Gastroesophageal sphincter (tissue), 4 donors: Measurements from ENCODE around the gene TMEM217. TPM values are rescaled to one million over a fixed set of nuclear protein-coding genes. Genes with fewer than 3 reads are reported as not detected.
A peak's percentile ranks its signal among the peaks of the same experiment; 100 is the strongest.

ENCODE experiments used
- ATAC-seq: fragments of 150-250 bp; one replicate; pipeline ENCODE4 v1.9.1; 2016; ENCODE audit warnings: mild to moderate bottlenecking, moderate library complexity
- H3K27ac ChIP-seq, 4 donors: fragments of 200-600 bp; sonication (generic) in 3 of 4; 1 replicate in 3 of 4; 2 replicates in 1 of 4; pipeline ENCODE4 v1.5.1; 2016 to 2019
- H3K27me3 ChIP-seq: fragments of 200-600 bp; sonication (generic); one replicate; pipeline ENCODE4 v1.5.1; 2019
- H3K36me3 ChIP-seq, 2 donors: fragments of 200-600 bp; sonication (generic); one replicate each; pipeline ENCODE4 v1.5.1; 2019; ENCODE audit warnings: control low read depth in 1 of 2
- H3K4me1 ChIP-seq, 3 donors: fragments of 200-600 bp; sonication (generic); 1 replicate in 2 of 3; 2 replicates in 1 of 3; pipeline ENCODE4 v1.5.1; 2016 to 2019; ENCODE audit warnings: control low read depth in 2 of 3
- H3K4me3 ChIP-seq, 2 donors: fragments of 200-600 bp; sonication (generic); one replicate each; pipeline ENCODE4 v1.5.1; 2019; ENCODE audit warnings: mild to moderate bottlenecking in 1 of 2, moderate library complexity in 1 of 2
- H3K9me3 ChIP-seq, 3 donors: fragments of 200-600 bp; sonication (generic); one replicate each; pipeline ENCODE4 v1.5.1; 2017 to 2019; ENCODE audit warnings: control low read depth in 2 of 3
- EP300 ChIP-seq: sonication (generic); formaldehyde crosslinking; IDR thresholded peaks from one replicate; pipeline ENCODE4 v1.6.1; 2017; ENCODE audit warnings: antibody characterized with exemption, mild to moderate bottlenecking
- POLR2A ChIP-seq, 2 donors: fragments of 450-650 bp; IDR thresholded peaks; one replicate each; pipeline ENCODE4 v1.6.1; 2017; ENCODE audit warnings: antibody characterized with exemption in 2 of 2, mild to moderate bottlenecking in 2 of 2, moderate library complexity in 1 of 2
- POLR2AphosphoS5 ChIP-seq: sonication (generic); formaldehyde crosslinking; IDR thresholded peaks from one replicate; pipeline ENCODE4 v1.6.1; 2017; ENCODE audit warnings: antibody characterized with exemption
- WGBS, 2 donors: methylation state at CpG; one replicate each; pipeline ENCODE4 v1.1.5; 2018; ENCODE audit warnings: low coverage in 1 of 2; 5-methylcytosine and 5-hydroxymethylcytosine counted together
- total RNA-seq, 4 donors: library from RNA; depleted of rRNA; stranded (reverse); fragments of >200 nt; gene quantifications; one replicate each; pipeline ENCODE4 v1.1.0, GENCODE V29; 2016
- TF ChIP-seq, protein P1 (sequence below), 4 experiments: fragments of 200-600 bp in 2 of 4; fragments of 450-650 bp in 2 of 4; sonication (generic) in 1 of 4; IDR thresholded peaks; one replicate each; pipeline ENCODE4 v1.5.1; 2017 to 2019; ENCODE audit warnings: antibody characterized with exemption in 4 of 4, mild to moderate bottlenecking in 2 of 4, moderate library complexity in 2 of 4

The TMEM217 gene
- total RNA-seq, 4 donors from 2014 or later, result 0.40 TPM; not detected in 3

DNA sequence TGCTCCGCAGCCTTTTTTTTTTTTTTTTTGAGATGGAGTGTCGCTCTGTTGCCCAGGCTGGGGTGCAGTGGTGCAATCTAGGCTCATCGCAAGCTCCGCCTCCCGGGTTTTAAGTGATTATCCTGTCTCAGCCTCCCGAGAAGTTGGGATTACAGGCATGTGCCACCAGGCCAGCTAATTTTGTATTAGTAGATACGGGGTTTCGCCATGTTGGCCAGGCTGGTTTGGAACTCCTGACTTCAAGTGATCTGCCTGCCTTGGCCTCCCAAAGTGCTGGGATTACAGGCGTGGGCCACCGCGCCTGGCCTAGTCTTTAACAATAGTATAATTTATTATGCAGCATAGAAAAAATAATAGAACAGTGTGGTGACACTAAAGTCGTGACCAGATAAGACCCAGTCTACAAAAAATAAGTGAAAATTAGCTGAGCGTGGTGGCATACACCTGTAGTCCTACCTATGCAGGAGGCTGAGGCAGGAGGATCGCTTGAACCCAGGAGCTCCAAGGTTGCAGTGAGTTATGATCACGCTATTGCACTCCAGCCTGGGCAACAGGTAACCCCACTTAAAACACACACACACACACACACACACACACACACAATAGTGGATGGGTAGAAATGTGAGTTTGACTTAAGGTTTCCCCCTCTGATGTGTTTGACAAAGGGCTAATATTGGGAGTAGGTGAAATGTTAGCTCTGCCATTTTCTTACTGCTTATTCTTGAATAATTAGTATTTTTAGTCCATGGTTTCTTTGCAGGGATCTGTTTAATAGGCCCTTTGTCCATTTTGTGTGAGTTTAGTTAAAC lies 81.5 kb downstream of the TMEM217 start:
- 92 to 95% methylated on average over 4 to 7 of the region's 15 CpGs for WGBS, 2 donors
- no peak for ATAC-seq
- peaks cover 0 to 35% of the 10 kb centered on the region in 2 donors for H3K36me3 ChIP-seq
- H3K4me1 ChIP-seq, result peaks cover 0 to 39% (median 6%) of the 10 kb centered on the region in 3 donors
- H3K27ac ChIP-seq, result no peak overlapping the region
- no peak overlapping the region for H3K4me3 ChIP-seq
- TF ChIP-seq POLR2A (IDR thresholded peaks at IDR 0.05), result no peak
- TF ChIP-seq EP300, result no peak
- TF ChIP-seq, protein P1, sequence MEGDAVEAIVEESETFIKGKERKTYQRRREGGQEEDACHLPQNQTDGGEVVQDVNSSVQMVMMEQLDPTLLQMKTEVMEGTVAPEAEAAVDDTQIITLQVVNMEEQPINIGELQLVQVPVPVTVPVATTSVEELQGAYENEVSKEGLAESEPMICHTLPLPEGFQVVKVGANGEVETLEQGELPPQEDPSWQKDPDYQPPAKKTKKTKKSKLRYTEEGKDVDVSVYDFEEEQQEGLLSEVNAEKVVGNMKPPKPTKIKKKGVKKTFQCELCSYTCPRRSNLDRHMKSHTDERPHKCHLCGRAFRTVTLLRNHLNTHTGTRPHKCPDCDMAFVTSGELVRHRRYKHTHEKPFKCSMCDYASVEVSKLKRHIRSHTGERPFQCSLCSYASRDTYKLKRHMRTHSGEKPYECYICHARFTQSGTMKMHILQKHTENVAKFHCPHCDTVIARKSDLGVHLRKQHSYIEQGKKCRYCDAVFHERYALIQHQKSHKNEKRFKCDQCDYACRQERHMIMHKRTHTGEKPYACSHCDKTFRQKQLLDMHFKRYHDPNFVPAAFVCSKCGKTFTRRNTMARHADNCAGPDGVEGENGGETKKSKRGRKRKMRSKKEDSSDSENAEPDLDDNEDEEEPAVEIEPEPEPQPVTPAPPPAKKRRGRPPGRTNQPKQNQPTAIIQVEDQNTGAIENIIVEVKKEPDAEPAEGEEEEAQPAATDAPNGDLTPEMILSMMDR (IDR thresholded peaks at IDR 0.05), result no peak
- no peak for TF ChIP-seq POLR2AphosphoS5
- H3K27me3 ChIP-seq, result no peaks in the 10 kb centered on the region
- no peaks in the 10 kb centered on the region for H3K9me3 ChIP-seq

DNA sequence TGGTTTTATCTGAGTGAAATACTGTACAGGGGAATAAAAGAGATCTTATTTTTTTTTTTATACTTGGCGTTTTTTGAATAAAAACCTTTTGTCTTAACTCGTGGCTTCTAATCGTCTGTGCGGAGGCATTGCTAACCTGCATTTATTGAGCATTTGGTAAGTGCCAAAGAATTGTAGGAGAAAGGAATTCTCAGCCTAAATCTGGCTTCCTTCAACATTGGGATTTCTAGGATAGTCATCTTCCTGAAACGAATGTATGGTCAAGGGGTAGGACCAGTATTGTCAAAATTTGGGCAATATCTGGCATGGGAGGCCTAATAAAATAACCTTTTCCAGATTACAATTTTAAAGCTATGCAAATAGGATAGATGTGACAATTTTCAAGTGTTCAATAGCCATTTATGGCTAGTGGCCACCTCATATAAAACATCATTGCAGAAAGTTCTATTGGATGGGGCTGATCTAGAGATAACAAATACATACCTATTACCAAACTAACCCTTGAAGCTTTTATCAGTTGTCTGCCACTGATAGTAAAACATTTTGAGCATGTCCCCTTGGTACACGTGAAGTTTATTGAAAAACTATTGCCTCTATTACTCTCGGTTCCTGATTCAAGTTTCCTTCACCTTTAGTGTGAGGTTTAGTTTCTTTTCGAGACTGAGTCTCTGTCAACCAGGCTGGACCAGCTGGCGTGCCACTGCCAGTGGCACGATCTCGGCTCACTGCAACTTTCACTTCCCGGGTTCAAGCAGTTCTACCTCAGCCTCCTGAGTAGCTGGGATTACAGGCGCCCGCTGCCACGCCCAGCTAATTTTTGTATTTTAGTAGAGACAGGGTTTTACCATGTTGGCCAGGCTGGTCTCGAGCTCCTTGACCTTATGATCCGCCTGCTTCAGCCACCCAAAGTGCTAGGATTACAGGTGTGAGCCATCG lies 82.3 kb downstream of the TMEM217 start:
- Histone ChIP-seq H3K27ac (peak overlapping the region in 1 of 4 donors; percentile 94), H3K36me3 (peaks cover 0 to 35% of the 10 kb centered on the region in 2 donors), H3K4me3 (no peak overlapping the region), H3K4me1 (peaks cover 0 to 48% (median 6%) of the 10 kb centered on the region in 3 donors), H3K9me3 (no peaks in the 10 kb centered on the region), H3K27me3 (no peaks in the 10 kb centered on the region)
- ATAC-seq, result no peak
- TF ChIP-seq POLR2AphosphoS5, result peak; percentile 37
- no peak for TF ChIP-seq EP300
- WGBS, 2 donors, result 53 to 71% methylated on average over 14 to 15 of the region's 18 CpGs

DNA sequence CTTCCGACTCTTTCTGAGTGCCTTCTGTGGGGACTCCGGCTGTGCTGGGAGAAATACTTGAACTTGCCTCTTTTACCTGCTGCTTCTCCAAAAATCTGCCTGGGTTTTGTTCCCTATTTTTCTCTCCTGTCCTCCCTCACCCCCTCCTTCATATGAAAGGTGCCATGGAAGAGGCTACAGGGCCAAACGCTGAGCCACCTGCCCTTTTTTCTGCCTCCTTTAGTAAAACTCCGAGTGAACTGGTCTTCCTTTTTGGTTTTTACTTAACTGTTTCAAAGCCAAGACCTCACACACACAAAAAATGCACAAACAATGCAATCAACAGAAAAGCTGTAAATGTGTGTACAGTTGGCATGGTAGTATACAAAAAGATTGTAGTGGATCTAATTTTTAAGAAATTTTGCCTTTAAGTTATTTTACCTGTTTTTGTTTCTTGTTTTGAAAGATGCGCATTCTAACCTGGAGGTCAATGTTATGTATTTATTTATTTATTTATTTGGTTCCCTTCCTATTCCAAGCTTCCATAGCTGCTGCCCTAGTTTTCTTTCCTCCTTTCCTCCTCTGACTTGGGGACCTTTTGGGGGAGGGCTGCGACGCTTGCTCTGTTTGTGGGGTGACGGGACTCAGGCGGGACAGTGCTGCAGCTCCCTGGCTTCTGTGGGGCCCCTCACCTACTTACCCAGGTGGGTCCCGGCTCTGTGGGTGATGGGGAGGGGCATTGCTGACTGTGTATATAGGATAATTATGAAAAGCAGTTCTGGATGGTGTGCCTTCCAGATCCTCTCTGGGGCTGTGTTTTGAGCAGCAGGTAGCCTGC lies 83.2 kb downstream of the TMEM217 start:
- H3K27ac ChIP-seq, result peak overlapping the region in 3 of 4 donors; percentile 53 to 97 (median 94)
- no peak for ATAC-seq
- no peaks in the 10 kb centered on the region for H3K9me3 ChIP-seq
- peaks cover 0 to 48% (median 6%) of the 10 kb centered on the region in 3 donors for H3K4me1 ChIP-seq
- TF ChIP-seq EP300, result no peak
- TF ChIP-seq POLR2AphosphoS5, result no peak
- TF ChIP-seq, protein P1 (IDR thresholded peaks at IDR 0.05), result no peak
- TF ChIP-seq POLR2A (IDR thresholded peaks at IDR 0.05), result no peak
- peak overlapping the region in 1 of 2 donors; percentile 63 for H3K4me3 ChIP-seq
- peaks cover 0 to 35% of the 10 kb centered on the region in 2 donors for H3K36me3 ChIP-seq
- 44 to 52% methylated on average over 5 of the region's 10 CpGs for WGBS, 2 donors
- H3K27me3 ChIP-seq, result no peaks in the 10 kb centered on the region

DNA sequence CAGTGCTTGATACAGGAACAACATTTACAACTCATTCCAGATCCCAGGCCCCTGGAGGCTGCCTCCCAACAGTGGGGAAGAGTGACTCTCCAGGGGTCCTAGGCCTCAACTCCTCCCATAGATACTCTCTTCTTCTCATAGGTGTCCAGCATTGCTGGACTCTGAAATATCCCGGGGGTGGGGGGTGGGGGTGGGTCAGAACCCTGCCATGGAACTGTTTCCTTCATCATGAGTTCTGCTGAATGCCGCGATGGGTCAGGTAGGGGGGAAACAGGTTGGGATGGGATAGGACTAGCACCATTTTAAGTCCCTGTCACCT lies 83.8 kb downstream of the TMEM217 start:
- Histone ChIP-seq H3K27ac (peak overlapping the region in 3 of 4 donors; percentile 53 to 97 (median 94)), H3K27me3 (no peaks in the 10 kb centered on the region), H3K36me3 (peaks cover 0 to 35% of the 10 kb centered on the region in 2 donors), H3K4me3 (peak overlapping the region in 1 of 2 donors; percentile 63), H3K9me3 (no peaks in the 10 kb centered on the region), H3K4me1 (peaks cover 0 to 49% (median 6%) of the 10 kb centered on the region in 3 donors)
- WGBS, 2 donors, result 10% methylated on average over 2 of the region's 3 CpGs; no CpG with 5 or more reads in 1 of the 2 donors
- ATAC-seq, result no peak
- TF ChIP-seq POLR2A (IDR thresholded peaks at IDR 0.05) (no peak), POLR2AphosphoS5 (no peak), EP300 (no peak)
- TF ChIP-seq, protein P1 (IDR thresholded peaks at IDR 0.05), result no peak
